Left cardiac atrium (tissue), 4 donors: Measurements from ENCODE around the gene WWOX. TPM values are rescaled to one million over a fixed set of nuclear protein-coding genes. Genes with fewer than 3 reads are reported as not detected.
A peak's percentile ranks its signal among the peaks of the same experiment; 100 is the strongest.

ENCODE experiments used
- ATAC-seq, 2 donors: fragments of 200-7000 bp; cut with Tn5 transposase; one replicate each; pipeline ENCODE4 v1.9.1; 2020; ENCODE audit warnings: mild to moderate bottlenecking in 2 of 2, moderate library complexity in 2 of 2
- DNase-seq: peaks from one replicate; pipeline ENCODE4 v3.0.0-alpha.2; 2020
- intact Hi-C, 2 donors: fragments of 100-400 bp; cut with DNase I; formaldehyde crosslinking; loops; one replicate each; pipeline versions ENCODE4 v1.14.1 to v1.15.1; 2022 to 2023
- total RNA-seq, 2 donors: library from RNA; stranded (reverse); fragmentation: NEBNext Ultra II Directional; extraction: Animal tissue kit (Norgen Biotek cat#: 25700); gene quantifications; one replicate each; pipeline ENCODE4 v1.2.1, GENCODE V29; 2021
- donor health status: DM: no; HTN: yes; CAD: no.
- donor health status: DM: no; HTN: yes; CAD: no; lungs with severe emphysema.
- donor health status: DM: yes; HTN: yes; CAD: no.
- donor health status: Dilated cardiomyopathy.

The WWOX gene
- total RNA-seq, 2 donors from 2014 or later: 7.6 to 8.6 TPM

DNA sequence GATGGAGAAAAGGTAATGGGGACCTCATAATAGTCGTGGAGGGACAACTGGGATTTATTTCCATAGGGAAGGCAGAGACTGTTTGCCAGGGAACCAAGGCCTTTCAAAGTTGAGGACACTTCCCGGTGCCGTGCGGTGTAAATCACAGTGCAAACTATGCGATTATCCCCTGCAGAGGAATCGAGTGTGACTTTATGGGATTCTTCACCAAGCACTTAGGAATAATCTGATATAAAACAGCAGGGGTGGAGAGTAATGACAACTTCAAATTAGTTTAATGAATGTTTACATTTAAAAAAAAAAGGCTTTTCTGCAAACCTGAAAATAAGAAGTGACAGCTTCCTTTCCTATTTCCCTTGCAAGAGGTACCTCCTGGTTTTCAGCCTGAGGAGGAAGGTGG lies 962.9 kb downstream of the WWOX start:
- ATAC-seq (no peak), DNase-seq (no peak)
- intact Hi-C loops: no loop called here

DNA sequence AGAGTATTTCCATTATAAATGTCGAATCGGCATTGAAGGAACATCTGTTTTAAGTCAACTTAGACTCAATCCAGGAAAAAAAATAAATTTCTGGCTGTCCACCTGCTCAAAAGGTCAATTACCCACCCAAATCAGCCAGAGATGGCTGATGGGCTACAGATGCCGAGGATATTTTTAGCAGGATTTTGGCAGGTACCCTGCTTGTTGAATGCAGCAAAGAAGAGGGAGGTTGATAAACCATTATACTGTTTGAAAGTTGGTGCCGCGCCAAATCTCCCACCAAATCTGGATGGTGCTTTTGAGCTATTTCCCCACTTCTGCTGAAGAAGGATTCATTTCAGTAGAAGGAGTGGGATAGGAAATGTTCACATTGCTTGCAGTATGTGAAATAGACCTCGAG lies 963.4 kb downstream of the WWOX start:
- DNase-seq (no peak), ATAC-seq (no peak)
- intact Hi-C loops: no loop called here

DNA sequence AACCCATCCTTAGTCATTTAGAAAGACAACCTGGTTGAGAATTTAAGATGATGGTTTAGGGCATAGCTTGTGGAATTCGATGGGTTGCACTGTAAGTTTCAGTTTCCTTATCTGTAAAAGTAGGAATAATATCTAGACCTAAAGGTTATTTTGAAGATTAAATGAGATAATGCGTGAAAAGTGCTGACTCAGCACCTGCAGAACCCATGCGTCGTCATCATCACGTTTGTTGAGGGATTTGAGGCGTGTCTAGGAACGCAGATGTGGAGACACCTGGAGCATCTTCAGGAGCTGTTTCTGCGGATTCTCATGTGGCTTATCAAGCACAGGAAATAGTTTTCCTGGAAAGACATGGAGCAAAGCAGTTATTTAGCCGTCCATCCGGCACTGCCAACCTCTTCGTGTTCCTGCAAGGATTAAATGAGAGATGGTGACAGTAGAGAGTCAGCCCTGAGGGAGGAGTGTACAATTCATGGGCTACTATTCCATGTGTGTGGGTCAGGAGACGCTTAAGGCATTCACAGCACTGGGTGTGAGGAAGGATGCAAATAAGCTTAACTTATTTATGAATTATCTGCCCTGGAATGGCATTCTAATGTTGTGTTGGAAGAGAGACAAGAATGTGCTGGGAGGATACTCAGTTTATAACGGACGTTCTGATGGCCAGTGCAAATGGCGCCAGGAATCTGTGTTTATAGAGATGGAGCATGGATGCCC lies 965.0 kb downstream of the WWOX start:
- intact Hi-C loops: no loop called here

DNA sequence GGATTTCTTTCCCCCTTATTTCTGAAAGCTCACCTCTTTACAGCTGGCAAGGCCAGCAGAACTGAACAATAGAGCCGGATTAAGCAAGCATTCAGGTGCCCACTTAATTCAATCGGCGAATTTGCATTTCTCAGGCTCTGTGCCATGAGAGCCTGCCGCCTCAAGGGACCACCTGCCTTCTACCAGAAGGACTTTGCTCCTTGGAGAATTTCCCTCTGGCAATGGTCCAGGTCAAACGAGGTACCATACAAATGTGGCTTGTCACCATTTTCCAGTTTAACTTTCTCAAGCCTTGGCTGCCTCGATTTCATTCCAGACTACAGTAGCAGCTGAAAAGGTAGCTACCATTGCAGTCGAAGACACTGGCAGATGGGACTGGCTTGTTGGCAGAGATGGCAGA lies 967.1 kb downstream of the WWOX start:
- DNase-seq (no peak), ATAC-seq (no peak)
- intact Hi-C loops: no loop called here

More for the DNA sequence above, 965.0 kb downstream of the WWOX start:
- DNase-seq: no peak
- no peak for ATAC-seq

DNA sequence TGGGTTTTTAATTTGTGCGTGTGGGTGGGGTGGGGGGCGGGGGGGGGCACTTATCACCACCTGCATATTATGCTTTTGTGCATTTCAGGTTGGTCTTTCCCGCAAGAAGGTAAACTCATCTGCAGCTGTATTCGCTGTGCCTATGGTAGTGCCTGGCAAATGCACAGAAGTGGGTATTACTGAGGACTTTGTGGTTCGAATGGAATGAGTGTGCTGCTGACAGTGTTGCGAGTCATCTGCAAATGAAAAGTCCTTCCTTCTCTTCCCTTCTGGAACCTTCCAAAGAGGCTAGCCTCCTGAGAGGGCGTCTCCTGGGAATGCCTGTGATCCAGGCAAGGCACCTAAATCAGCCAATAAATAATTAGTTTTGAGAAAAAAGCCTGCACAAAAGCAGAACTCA lies 968.1 kb downstream of the WWOX start:
- intact Hi-C loops: no loop called here
- ATAC-seq: no peak

DNA sequence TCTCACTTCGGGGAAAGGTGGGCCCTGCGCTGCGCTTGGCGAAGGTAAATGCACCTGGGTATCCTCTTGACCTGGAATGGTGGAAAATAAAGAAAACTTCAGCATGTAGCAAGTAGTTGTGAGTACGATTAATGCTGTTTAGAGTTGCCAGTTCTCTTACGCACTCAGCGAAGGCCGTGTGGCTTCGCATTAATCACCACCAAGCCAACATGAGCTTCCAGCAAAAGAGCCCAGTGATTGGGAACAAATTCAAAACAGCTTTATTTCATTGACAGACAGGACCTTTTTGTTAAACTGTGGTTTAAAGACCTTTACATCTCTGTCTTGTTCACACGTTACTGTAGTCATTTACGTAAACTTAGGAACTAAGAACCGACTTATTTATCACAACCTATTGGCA lies 969.7 kb downstream of the WWOX start:
- DNase-seq: no peak
- ATAC-seq: no peak
- intact Hi-C loops: no loop called here

More for the DNA sequence above, 968.1 kb downstream of the WWOX start:
- no peak for DNase-seq

DNA sequence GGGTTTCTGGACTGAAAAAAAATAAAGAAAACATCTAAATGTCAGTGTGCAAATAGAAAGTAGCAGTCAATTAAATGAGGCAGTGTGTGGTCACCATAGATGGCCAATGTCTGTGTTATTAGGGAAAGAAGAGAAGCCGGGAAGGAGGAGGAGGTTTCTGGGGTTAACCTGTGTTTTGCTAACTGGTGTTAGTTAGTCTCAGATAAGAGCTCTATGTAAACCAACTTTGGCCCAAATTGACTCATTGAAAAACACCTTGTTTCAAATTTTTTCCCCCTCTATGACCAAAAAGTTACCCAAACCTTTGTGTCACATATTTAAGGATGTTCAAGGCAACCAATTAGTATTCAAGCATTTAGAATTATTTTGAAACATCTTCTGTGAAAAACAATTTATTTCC lies 970.2 kb downstream of the WWOX start:
- intact Hi-C loops: no loop called here
- DNase-seq (no peak), ATAC-seq (no peak)

DNA sequence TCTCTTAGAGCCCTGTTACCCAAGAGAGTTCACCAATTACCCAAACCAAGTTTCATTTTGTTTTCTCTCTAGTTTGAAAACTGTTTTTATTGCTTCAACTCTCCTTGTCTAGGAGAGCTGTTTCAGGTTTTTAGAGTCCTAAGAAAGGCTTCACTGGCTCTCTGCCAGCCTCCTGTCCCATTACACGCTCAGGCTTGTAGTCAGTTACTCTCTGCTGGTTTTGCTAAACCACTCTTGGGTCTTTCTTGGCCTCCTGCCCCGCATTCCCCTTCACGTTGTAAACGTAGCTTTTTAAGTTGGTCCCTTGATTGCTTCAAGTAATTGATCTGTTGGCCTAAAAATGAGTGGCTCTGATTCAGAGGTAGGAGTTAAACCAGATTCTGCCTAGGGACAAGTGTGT lies 972.0 kb downstream of the WWOX start:
- intact Hi-C loops: no loop called here
- no peak for ATAC-seq
- DNase-seq: no peak

DNA sequence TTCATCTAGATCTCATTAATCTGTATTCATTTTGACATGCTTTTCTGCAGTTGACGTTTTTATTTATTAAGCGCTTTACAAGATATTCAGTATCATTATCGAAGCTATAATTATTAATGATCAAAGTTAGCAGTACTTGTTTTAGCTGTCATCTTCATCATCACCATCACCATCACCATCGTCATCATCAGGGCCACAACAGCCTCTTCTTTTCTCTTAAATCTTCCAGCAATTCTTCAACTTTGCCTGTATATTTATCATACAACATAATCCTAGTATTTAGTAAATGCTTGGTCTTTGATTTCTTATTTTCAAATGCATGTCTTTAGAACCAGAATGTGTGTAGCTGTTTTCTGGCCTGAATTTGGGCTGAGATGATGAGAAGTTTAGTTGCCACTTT lies 973.1 kb downstream of the WWOX start:
- intact Hi-C loops: no loop called here
- no peak for ATAC-seq

DNA sequence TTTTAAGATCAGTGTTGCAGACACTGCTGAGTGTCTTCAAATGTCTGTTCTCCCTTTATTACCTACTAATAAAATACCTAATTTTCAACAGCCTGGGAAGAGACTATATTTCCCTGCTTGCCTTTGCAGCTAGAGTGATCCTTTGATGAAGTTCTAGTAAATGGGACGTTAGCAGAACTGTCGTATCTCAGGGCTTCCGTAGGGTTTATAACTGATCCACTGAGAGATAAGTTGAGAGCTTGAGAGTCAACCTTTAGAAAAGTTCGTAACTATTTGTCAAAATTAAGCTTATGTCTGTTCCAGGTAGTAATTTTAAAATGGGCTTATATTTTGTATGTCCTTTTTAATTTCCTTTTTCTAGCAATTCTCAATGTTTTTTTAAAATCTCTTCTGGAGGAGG lies 974.1 kb downstream of the WWOX start:
- intact Hi-C loops: no loop called here
- ATAC-seq (no peak), DNase-seq (no peak)

More for the DNA sequence above, 973.1 kb downstream of the WWOX start:
- DNase-seq: no peak

DNA sequence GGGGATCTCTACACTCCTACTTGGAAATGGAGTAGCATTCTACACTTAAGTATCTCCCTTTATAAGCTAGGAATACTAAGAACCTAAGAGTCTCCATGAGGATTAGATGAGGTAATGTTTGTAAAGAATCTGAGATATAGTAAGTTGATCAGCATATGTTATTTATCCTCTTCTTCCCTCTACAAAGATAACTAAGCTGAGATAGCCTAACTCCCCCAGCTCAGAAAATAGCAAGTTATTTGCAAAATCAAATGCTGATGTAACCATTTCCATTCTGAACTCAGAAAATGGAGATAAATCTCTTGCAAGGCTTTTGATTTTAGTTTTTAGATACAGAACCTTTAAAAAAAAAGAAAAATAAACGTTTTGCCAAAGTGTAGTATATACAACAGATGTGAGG lies 975.1 kb downstream of the WWOX start:
- no peak for ATAC-seq
- intact Hi-C loops: no loop called here
- no peak for DNase-seq

DNA sequence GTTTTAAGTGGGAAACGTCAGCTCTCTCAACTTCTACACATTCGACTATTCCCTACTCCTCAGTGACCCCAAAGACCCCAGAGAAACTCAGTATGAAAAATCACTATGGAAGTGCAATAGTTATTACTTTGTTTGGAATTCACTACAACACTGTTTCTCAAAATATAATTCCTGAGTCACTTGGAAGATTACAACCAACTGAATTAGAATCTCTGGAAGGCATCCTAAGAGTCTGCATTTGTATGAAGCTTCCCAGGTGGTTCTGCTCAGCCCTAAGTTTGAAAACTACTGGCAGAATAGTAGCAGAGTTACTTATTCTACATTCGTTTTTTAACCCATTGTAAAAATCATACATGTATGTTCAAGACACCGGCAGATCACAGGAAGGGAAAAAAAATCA lies 975.5 kb downstream of the WWOX start:
- DNase-seq: no peak
- ATAC-seq: peak in 1 of 2 donors; percentile 33

DNA sequence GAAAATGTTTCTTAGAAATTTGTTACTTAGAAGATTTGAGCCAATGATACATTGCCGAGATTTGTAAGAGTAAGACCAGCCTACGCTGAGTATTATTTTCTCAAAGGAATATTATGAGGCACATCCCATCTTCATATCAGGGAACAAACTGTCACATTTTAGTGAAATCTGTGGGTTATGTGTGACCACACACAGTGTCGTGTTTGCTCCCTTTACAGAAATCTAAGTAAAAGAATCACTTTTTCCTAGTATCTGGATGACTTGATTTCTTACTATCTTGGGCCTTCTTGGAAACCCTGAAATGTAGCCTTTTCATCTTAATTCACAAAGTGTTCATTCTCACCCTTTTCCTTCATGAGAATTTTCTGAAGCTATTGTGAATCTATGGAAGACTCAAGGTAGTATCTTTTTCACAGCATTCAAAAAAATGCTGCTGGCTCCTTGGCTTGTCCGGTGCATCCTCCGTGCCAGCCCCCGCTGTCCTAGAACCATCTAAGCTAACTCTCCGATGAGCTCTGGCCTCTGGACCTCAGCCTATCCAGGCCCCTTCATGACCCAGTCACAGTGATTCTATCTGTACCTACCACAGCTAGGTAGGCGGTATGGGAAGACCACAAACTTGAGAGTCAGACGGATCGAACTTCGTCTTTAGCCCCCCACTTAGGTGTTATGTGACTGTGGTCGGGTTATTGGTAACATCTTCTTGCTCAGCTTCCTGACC lies 976.8 kb downstream of the WWOX start:
- ATAC-seq: no peak
- intact Hi-C loops: no loop called here
- DNase-seq: no peak

More for the DNA sequence above, 975.5 kb downstream of the WWOX start:
- intact Hi-C loops: no loop called here

DNA sequence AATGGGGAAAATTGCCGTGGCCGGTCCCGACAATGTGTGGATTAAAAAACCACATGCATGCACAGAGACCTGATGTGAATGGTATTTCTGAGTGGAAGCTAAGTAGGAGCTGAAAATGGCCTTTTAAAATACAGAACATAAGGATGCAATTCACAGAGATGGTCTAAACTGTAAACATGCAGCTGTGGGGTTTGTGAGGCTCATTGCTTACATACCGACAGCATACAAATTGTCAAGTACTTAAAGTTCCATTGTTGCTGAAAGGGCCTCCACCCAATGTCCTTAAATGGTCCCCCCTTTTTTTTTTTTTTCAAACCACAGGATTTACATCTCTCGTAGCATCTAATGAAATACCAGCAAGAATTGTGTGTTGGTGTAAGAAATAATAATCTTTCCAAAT lies 977.9 kb downstream of the WWOX start:
- no peak for ATAC-seq
- no peak for DNase-seq
- intact Hi-C loops: no loop called here

DNA sequence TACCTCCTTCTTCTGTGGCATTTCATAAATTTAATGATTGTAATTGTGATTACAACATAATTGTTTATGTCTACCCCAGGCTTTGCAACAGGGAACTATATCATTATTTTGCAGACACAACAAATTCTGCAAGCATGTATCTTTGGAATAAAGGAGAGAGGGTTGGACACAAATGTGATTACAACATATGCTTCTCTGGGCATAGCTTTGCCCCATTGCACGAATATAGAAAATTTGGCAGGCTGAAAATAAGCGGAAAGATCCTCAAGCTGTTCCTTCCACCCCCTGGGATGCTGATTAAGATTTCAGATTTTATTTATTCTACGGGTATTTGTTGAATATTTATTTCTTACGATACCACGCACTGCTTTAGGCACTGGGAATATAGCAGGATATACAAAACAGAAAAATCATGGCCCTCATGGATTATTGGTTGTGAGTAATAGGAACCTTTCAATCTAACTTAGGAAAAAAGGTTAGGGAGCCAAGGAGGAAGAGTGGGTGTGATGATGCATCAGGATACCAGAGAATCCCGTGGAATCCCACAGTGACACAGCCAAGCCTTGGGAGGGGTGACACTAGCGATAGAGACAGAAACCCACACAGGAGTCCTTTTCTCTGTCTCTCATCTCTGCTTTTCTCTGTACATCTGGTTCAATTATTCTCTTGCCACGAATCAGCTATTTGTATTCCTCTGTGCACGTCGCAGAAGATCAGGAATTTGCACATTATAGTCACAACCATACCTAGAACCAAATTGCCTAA lies 980.4 kb downstream of the WWOX start:
- no peak for DNase-seq
- ATAC-seq: no peak
- intact Hi-C loops: no loop called here

DNA sequence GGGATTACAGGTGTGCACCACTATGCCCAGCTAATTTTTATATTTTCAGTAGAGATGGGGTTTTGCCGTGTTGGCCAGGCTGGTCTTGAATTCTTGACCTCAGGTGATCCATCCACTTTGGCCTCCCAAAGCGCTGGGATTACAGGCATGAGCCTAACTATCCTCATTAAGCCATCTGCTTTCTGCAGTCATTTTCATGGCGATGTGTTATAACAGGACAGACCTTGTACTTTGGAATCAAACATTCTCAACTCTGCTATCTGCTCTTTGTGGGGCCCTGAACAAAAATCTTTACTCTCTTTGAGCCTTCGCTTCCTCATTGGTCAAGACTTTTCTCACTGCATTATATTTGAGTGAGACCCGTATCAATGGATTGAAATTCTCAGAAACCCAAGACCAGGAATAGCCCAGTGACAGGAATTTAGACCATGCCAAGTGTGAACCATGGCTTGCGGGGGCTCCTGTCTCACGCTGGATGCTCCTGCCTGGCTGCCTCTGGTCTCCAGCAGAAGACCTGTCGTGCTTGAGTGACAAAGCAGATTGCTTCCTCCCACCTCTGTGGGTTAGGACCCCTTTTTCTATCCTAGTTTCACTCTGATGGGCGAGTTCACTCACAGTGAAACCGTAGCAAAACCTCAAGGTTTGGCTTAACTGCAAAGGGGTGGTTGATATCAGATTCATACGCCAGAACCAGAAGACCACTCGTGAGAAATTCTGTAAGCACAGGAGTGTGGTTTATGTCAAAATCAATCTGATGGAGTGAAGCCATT lies 982.0 kb downstream of the WWOX start:
- no peak for ATAC-seq
- no peak for DNase-seq
- intact Hi-C loops: no loop called here

DNA sequence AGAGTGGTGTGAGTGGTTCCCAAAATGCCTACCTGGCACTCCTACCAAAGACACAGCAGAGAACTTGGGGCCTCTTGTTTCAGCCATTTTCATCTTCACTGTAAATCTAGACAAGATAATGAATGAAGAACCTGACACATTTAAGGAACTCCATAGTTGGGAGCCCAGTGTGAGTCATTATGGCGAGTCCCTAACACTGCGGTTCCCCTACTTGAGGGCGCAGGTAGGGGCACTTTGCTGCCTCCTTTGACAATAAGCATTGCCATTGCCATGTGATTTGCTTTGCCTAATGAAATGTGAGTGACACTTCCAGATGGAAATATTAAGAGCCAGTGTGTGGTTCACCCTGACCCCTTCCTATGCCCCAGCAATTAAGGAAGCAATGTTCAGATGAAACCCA lies 983.5 kb downstream of the WWOX start:
- DNase-seq (no peak), ATAC-seq (no peak)
- intact Hi-C loops: no loop called here

DNA sequence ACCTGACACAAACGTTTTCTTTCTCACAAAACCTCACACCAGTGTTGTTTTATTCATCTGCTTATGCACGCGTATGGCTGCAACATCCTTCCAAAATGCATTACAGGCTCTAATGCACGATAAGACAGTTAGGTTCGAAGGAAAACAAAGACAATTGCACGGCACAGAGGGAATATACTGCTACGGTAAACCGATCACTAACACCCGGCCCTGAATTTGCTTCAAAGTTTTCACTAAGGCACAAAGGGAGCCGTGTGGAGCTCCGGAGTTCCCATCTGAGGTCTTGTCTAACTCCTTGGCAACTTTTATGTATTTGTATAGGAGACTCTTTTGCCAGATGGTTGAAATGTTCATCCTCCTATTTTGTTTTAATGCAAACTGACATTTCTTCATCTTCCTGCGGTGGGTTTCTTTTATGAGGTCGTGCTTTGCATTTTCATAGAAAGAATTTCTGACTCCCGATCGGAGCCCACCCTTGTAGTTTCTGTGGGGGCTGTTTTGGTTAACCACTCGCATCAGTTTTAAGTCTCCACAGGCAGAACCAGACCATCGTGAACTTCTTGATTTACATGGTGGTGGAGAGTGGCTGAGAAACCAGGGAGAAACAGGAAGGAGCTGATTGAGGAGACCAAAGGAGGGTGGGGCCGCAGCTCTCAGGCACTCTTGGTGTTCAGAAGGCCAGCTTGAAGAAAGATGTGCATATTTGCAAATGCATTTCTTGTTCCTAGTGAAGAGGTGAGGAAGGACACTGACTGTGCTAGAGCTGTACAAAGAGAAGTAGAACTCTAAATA lies 984.2 kb downstream of the WWOX start:
- DNase-seq: no peak
- intact Hi-C loops: no loop called here
- no peak for ATAC-seq

DNA sequence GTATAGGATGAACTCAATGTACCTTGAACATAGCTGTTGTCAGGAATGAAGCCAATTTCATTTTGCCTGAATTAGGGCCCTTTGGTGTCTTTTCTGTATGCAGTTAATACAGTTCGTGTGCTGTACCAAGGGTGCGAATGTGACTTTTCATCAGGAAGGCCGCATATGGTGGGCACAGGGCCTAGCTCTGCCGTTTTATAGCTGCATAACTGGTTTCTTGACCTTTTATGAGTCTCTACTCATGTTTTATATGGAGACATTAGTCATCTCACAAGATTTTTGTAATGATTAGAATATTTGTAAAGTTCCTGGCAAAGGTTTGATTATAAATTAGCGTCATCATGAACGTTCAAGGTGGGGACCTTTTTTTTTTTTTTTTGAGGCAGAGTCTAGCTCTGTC lies 989.5 kb downstream of the WWOX start:
- ATAC-seq: no peak

More for the DNA sequence above, 989.5 kb downstream of the WWOX start:
- intact Hi-C loops: no loop called here
- DNase-seq: no peak
